NOMO-1 treated with dmso at 0.1 percent for 144 hours (cell line): ENCODE results near the gene ARHGAP40.

ENCODE experiments used
- DNase-seq: peaks from one replicate; lab custom pipeline; 2025; ENCODE audit not compliant: unreplicated experiment; lab: John Stamatoyannopoulos, UW

The ARHGAP40 gene

DNA sequence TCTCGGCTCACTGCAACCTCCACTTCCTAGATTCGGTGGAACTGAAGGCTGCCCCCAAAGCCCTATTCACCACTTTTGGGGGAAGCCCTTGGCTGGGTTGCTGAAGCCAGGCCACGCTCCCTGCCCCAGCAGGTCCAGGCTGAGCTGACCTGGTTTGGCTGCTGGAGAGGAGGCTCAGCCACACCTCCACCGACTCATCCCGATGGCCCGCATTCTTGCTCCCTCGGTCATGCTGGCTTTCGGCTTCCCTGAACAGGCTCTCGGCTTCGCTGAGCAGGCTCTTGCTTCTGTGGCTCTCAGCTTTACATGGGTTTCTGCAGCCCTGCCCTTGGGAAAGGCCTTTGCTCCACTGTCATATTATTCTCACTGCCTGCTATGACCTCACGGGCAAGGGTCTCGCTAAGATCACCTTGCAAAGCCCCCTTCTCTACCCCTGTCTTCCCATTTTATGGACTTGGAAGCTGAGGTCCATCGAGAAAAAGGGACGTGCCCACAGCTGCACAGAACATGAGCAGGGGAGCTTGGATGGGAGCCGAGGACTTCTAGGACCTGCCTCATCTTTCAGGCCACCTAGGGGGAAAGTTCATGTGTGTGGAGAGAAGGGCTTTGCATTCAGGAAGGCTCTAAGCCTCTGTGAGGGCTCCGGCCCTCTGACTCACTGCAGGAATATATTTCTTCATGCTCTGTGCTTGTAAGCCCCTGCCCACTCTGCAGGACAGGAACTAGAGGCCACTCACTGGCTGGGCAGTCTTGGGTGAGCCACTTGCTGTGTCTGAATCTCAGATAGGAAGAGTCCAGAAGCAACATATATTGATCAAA lies 15.6 kb downstream of the ARHGAP40 start:
- no peak for DNase-seq

- DNase-seq, result no peak
Measured at GRCh38 chr20:38617830-38618196, 16.2 kb downstream of the ARHGAP40 start.

DNA sequence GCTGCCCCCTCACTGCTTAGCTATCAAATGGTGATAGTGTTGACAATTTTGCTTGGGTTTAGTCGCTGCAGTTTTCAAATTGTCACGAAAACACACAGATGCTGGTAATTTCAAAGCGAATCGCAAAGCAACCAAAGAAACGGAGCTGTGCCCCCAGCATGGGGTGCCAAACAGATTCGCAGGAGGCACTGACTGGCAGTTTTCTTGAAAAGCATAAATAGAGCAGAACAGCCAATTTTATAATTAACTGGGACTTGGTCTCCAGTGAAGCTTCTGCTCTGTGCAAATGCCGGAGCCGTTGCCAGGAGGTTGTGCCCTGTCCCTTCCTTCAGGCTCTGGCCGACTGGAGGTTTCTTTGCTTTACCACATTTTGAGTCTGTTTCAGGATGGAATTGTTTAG lies 18.8 kb downstream of the ARHGAP40 start:
- no peak for DNase-seq

GRCh38 chr20:38623061-38623460 lies 21.5 kb downstream of the ARHGAP40 start:
- DNase-seq, result no peak

DNA sequence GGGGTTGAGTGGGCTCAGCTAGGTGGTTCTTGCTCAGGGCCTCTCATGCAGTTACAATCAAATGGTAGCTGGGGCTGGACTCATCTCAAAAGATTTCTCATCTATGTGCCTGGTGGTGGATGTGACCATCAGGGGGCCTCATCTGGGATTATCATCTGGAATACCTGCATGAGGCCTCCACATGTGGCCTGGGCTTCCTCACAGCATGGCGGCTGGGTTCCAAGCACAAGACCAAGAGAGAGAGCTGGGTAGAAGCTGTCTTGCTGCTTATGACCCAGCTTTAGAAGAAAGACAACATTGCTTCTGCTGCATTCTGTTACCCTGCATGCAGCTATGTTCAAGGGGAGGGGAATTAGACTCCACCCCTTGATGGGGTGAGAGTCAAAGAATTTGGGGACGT lies 22.5 kb downstream of the ARHGAP40 start:
- no peak for DNase-seq

DNA sequence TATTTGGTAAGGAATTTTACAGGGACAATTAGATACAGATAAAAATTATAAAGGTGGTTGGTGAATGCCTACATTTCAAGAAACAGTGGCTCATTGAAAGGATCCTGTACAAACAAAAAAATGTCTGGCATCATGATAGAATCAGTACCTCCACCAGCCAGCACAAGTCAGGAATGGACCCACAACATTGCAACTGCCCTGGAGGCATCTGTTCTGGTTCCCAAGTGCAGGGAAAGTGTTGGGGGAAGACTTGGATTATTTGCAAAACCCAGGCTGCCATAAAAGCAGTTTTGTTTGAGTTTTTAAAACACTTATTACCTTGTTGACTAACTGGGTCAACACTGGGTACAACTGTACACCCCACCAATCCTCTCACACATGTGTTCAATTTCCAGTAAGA lies 24.3 kb downstream of the ARHGAP40 start:
- no peak for DNase-seq

GRCh38 chr20:38626921-38627659 lies 25.5 kb downstream of the ARHGAP40 start:
- no peak for DNase-seq

GRCh38 chr20:38628580-38629470 lies 27.2 kb downstream of the ARHGAP40 start:
- no peak for DNase-seq

GRCh38 chr20:38629979-38630378 lies 28.4 kb downstream of the ARHGAP40 start:
- no peak for DNase-seq

GRCh38 chr20:38630727-38631126 lies 29.1 kb downstream of the ARHGAP40 start:
- DNase-seq, result no peak

- DNase-seq, result no peak
Measured at GRCh38 chr20:38631155-38632022, 29.8 kb downstream of the ARHGAP40 start.

GRCh38 chr20:38633577-38634093 lies 32.0 kb downstream of the ARHGAP40 start:
- peak; percentile 59 for DNase-seq

DNA sequence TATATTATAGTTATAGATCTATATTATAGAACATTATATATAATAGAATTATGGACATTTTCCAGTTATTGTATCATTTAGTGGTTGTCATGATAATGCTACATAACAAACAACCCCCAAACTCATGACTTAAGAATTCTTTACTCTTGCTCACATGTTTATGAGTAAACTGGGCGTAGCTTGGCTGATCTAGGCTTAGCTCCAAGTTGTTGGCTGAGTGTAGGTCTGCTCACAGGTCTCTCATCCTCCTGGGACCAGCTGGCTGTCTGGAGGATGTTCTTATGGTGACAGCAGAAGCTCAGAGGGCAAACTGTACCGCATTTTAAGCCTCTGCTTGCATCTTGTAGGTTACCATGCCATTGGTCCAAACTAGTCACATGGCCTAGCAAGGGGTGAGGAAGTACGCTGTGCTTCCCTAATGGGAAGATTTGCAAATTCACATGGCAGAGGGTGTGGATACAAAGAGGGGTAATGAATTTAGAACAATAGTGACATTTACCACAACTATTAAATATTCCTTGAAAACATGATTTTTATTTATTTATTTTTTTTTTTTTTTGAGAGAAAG lies 34.2 kb downstream of the ARHGAP40 start:
- no peak for DNase-seq

- DNase-seq, result no peak
Measured at GRCh38 chr20:38640521-38640920, 38.9 kb downstream of the ARHGAP40 start.

- no peak for DNase-seq
Measured at GRCh38 chr20:38642498-38642897, 40.9 kb downstream of the ARHGAP40 start.

DNA sequence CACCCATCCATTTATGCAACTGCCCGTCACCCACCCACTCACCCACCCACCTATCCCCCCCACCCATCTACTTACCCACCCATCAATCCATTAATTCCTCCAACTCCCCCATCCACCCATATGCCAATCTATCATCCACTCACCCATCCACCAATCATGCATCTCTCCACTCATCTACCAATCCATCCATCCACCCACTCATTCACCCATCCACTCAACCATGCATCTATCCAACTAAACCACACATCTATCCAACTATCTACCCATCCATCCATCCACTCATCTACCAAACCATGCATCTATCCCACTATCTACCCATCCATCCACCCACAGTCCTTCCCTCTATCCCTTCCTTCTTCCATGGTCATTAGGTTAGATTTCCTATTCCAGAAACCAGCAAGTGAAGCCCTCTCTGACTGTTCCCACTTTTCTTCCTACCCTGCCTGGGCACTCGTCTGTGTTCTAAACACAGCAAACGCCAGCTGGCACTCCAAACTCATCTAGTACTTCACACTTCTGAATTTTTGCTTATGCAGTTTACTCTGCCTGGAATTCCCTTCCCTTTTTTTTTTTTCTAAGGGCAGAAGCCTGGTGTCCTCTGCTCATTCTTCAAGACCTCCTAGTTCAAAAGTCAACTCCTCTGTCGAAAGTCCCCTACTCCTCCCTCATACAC lies 43.1 kb downstream of the ARHGAP40 start:
- no peak for DNase-seq

- DNase-seq, result no peak
Measured at GRCh38 chr20:38645351-38645750, 43.7 kb downstream of the ARHGAP40 start.

DNA sequence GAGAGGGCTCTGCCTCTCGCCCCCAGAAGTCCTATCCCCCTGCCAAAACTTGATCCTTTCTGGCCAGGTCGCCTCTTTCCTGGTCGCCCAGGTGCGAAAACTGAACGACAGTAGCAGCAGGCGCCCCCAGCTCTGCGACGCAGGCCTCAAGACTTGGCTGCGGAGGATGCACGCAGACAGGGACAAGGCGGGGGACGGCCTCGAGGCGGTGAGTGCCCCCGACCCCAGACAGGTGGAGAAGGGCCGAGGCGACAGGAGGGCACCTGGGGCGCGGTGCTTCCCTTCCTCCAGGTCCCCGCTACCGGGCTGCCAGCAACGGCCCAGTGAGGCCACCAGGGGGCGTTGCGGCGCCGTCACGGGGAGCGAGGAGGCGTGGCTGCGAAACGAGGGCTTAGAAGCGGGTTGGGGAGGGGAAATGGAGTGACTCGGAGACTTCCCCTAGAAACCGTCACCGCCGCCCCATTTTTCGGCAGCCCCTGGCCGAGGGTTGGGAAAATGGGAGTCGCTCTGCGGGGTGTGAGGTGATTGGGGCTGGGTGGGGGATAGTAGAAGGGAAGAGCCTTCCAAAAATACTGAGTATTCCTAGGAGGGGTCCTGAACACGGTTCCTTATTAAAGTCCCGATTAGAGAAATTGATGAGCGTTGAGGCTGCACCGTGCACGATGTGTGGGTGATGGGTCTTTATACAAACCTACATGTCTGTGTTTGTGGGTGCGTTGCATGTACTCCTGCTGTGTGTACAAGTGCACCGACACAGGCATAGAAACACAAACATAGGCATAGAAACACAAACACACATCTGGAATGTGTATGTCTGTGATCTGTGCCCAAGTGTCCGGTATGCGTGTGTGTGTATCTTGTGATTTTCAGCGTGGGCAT lies 44.6 kb downstream of the ARHGAP40 start:
- DNase-seq, result peak; percentile 55
